Hepatocyte (in vitro differentiated cells): ENCODE results near the gene GAB1. TPM values are rescaled to one million over a fixed set of nuclear protein-coding genes. Genes with fewer than 3 reads are reported as not detected.

ENCODE experiments used
- DNase-seq: peaks from one replicate; pipeline ENCODE4 v3.0.0-alpha.2; 2016; ENCODE audit warnings: low spot score
- H2AFZ ChIP-seq: fragments of 200-600 bp; sonication (generic); 2 replicates; pipeline ENCODE4 v1.6.0; 2016; ENCODE audit warnings: antibody characterized with exemption, mild to moderate bottlenecking
- H3K27ac ChIP-seq: fragments of 200-600 bp; sonication (generic); 2 replicates; pipeline ENCODE4 v1.5.1; 2016; ENCODE audit warnings: mild to moderate bottlenecking
- H3K27me3 ChIP-seq: fragments of 200-600 bp; sonication (generic); 2 replicates; pipeline ENCODE4 v1.6.1; 2016
- H3K36me3 ChIP-seq: fragments of 200-600 bp; sonication (generic); replicated peaks from 2 replicates; pipeline ENCODE4 v1.5.1; 2016; ENCODE audit warnings: low read depth; ENCODE audit not compliant: insufficient read depth
- H3K4me1 ChIP-seq: fragments of 200-600 bp; sonication (generic); 2 replicates; pipeline ENCODE4 v1.5.1; 2016; ENCODE audit warnings: mild to moderate bottlenecking, moderate library complexity; ENCODE audit not compliant: insufficient read depth
- H3K4me2 ChIP-seq: fragments of 200-600 bp; sonication (generic); 2 replicates; pipeline ENCODE4 v1.6.0; 2016
- H3K4me3 ChIP-seq: fragments of 200-600 bp; sonication (generic); 2 replicates; pipeline ENCODE4 v1.5.1; 2016; ENCODE audit warnings: mild to moderate bottlenecking
- H3K79me2 ChIP-seq: fragments of 200-600 bp; sonication (generic); 2 replicates; pipeline ENCODE4 v1.6.0; 2017; ENCODE audit warnings: mild to moderate bottlenecking
- H3K9me2 ChIP-seq: fragments of 200-600 bp; sonication (generic); replicated peaks from 2 replicates; pipeline ENCODE4 v1.6.0; 2017; ENCODE audit warnings: mild to moderate bottlenecking; ENCODE audit not compliant: insufficient read depth
- H3K9me3 ChIP-seq: fragments of 200-600 bp; sonication (generic); 2 replicates; pipeline ENCODE4 v1.5.1; 2016; ENCODE audit warnings: low read depth, mild to moderate bottlenecking
- H4K20me1 ChIP-seq: fragments of 200-600 bp; sonication (generic); 2 replicates; pipeline ENCODE4 v1.6.0; 2016; ENCODE audit warnings: mild to moderate bottlenecking; ENCODE audit not compliant: insufficient read depth, poor library complexity, severe bottlenecking
- CTCF ChIP-seq: fragments of 200-600 bp; sonication (generic); IDR thresholded peaks from 2 replicates; pipeline ENCODE4 v1.5.1; 2016; ENCODE audit warnings: antibody characterized with exemption, mild to moderate bottlenecking; ENCODE audit not compliant: poor library complexity
- EZH2 ChIP-seq: fragments of 200-600 bp; sonication (generic); IDR thresholded peaks from 2 replicates; pipeline ENCODE4 v1.6.1; 2016; ENCODE audit warnings: antibody characterized with exemption, mild to moderate bottlenecking, borderline replicate concordance
- EZH2phosphoT487 ChIP-seq: fragments of 200-600 bp; sonication (generic); IDR thresholded peaks from one replicate; pipeline ENCODE4 v1.6.1; 2018; ENCODE audit warnings: antibody characterized with exemption, mild to moderate bottlenecking, low read depth, moderate library complexity; ENCODE audit not compliant: unreplicated experiment, severe bottlenecking
- WGBS: methylation state at CpG from one replicate; pipeline ENCODE4 v1.1.6; 2016; ENCODE audit warnings: low lambda C conversion rate; ENCODE audit errors: missing lambda C conversion rate; 5-methylcytosine and 5-hydroxymethylcytosine counted together
- polyA plus RNA-seq: library from polyadenylated mRNA; unstranded; fragments of >200 nt; fragmentation: Nextera tagmentation; extraction: Ambion mirVana; gene quantifications from 2 replicates; pipeline ENCODE4 v1.2.1, GENCODE V29; 2016
- total RNA-seq: library from RNA; depleted of rRNA; stranded (reverse); fragments of >200 nt; gene quantifications from 2 replicates; pipeline ENCODE4 v1.2.3, GENCODE V29; 2014

Gene GAB1
- total and polyA plus RNA-seq, 2 experiments from 2014 or later: 10.9 to 30.7 TPM

- Histone ChIP-seq H3K9me3 (no peaks in the 10 kb centered on the region), H3K4me2 (no peak overlapping the region), H3K4me1 (peaks cover 10% of the 10 kb centered on the region), H3K36me3 (no peaks in the 10 kb centered on the region), H2AFZ (no peak overlapping the region), H3K79me2 (peaks cover 91% of the 10 kb centered on the region), H3K27me3 (no peaks in the 10 kb centered on the region), H3K27ac (no peak overlapping the region), H4K20me1 (no peaks in the 10 kb centered on the region), H3K4me3 (no peak overlapping the region), H3K9me2 (no peaks in the 10 kb centered on the region)
- TF ChIP-seq EZH2phosphoT487 (no peak), EZH2 (no peak), CTCF (no peak)
- DNase-seq: no peak
- WGBS: 88% methylated on average over 1 of the region's 1 CpG
Observed at GRCh38 chr4:143396695-143397094, 60.0 kb downstream of the GAB1 start.

GRCh38 chr4:143397335-143397734 lies 60.7 kb downstream of the GAB1 start:
- Histone ChIP-seq H3K4me1 (peaks cover 3% of the 10 kb centered on the region), H3K36me3 (no peaks in the 10 kb centered on the region), H3K9me3 (no peaks in the 10 kb centered on the region), H3K9me2 (no peaks in the 10 kb centered on the region), H3K79me2 (peaks cover 93% of the 10 kb centered on the region), H2AFZ (no peak overlapping the region), H4K20me1 (no peaks in the 10 kb centered on the region), H3K27ac (no peak overlapping the region), H3K4me2 (no peak overlapping the region), H3K4me3 (no peak overlapping the region), H3K27me3 (no peaks in the 10 kb centered on the region)
- 65% methylated on average over 1 of the region's 1 CpG for WGBS
- TF ChIP-seq EZH2: no peak
- TF ChIP-seq CTCF: no peak
- TF ChIP-seq EZH2phosphoT487: no peak
- no peak for DNase-seq

GRCh38 chr4:143397887-143398286 lies 61.2 kb downstream of the GAB1 start:
- Histone ChIP-seq H2AFZ (no peak overlapping the region), H3K27me3 (no peaks in the 10 kb centered on the region), H3K4me3 (no peak overlapping the region), H3K79me2 (peaks cover 93% of the 10 kb centered on the region), H4K20me1 (no peaks in the 10 kb centered on the region), H3K27ac (no peak overlapping the region), H3K9me3 (no peaks in the 10 kb centered on the region), H3K9me2 (no peaks in the 10 kb centered on the region), H3K4me1 (no peaks in the 10 kb centered on the region), H3K36me3 (no peaks in the 10 kb centered on the region), H3K4me2 (no peak overlapping the region)
- TF ChIP-seq EZH2phosphoT487 (no peak), EZH2 (no peak), CTCF (no peak)
- no peak for DNase-seq
- WGBS: 65% methylated on average over 1 of the region's 1 CpG
